Activated T-helper 1 cell treated with anti-CD3 and anti-CD28 coated beads, Interleukin-12 subunit alpha, Interleukin-12 subunit beta, Interleukin-2, Interleukin-4 antibody, amounts not matched to agents 30 ng/mL and 10 ng/mL and 1 ng/mL, durations not matched to agents 14 hours and 24 hours and 36 hours (primary cell): ENCODE measurements around the gene SLCO4A1. TPM values are rescaled to one million over a fixed set of nuclear protein-coding genes. Genes with fewer than 3 reads are reported as not detected.
A peak's percentile ranks its signal among the peaks of the same experiment; 100 is the strongest.
"Not testable (repeated sequence)": the region's sequence is repeated elsewhere in the genome, so short reads cannot be mapped to it uniquely, and the experiment has no call there.

ENCODE experiments used
- DNase-seq: peaks from one replicate; pipeline ENCODE4 v3.0.0; 2021; ENCODE audit warnings: low spot score
- H3K27ac Mint-ChIP-seq: one replicate; pipeline ENCODE4 v1.8.0; 2021; ENCODE audit warnings: mild to moderate bottlenecking, mixed read lengths
- H3K27me3 Mint-ChIP-seq: one replicate; pipeline ENCODE4 v1.8.0; 2022; ENCODE audit warnings: mild to moderate bottlenecking, moderate library complexity, mixed read lengths; ENCODE audit not compliant: insufficient read depth
- H3K36me3 Mint-ChIP-seq: one replicate; pipeline ENCODE4 v1.8.0; 2021; ENCODE audit warnings: low read depth, mixed read lengths
- H3K4me1 Mint-ChIP-seq: one replicate; pipeline ENCODE4 v1.8.0; 2021; ENCODE audit warnings: low read depth, mixed read lengths
- H3K4me3 Mint-ChIP-seq: one replicate; pipeline ENCODE4 v1.8.0; 2021; ENCODE audit warnings: mild to moderate bottlenecking, moderate library complexity, mixed read lengths
- H3K9me3 Mint-ChIP-seq: one replicate; pipeline ENCODE4 v1.8.0; 2021; ENCODE audit warnings: mixed read lengths
- intact Hi-C: fragments of 100-400 bp; cut with micrococcal nuclease; formaldehyde crosslinking; loops from one replicate; pipeline ENCODE4 v1.15.1; 2024
- total RNA-seq: library from RNA; stranded (reverse); gene quantifications from 2 replicates; pipeline ENCODE4 v1.2.3, GENCODE V29; 2022

SLCO4A1 gene
- total RNA-seq, 1 donor from 2014 or later, result 47.6 TPM

GRCh38 chr20:62621251-62622110, 20.8 kb upstream of the SLCO4A1 start:
- Mint-ChIP-seq H3K36me3 (no peaks in the 10 kb centered on the region), H3K27me3 (no peaks in the 10 kb centered on the region), H3K4me3 (no peak overlapping the region), H3K27ac (peak overlapping the region; percentile 73), H3K4me1 (peaks cover 40% of the 10 kb centered on the region), H3K9me3 (no peaks in the 10 kb centered on the region)
- intact Hi-C loops, result loop anchor here (5.0 kb wide), 1 partner anchor 474 kb away; no protein-coding TSS in a partner anchor
- no peak for DNase-seq

GRCh38 chr20:62622178-62622876, 20.0 kb upstream of the SLCO4A1 start:
- peaks cover 33% of the 10 kb centered on the region for H3K4me1 Mint-ChIP-seq
- intact Hi-C loops, result loop anchor here (5.0 kb wide), 1 partner anchor 475 kb away; no protein-coding TSS in a partner anchor
- H3K9me3 Mint-ChIP-seq, result no peaks in the 10 kb centered on the region
- no peaks in the 10 kb centered on the region for H3K27me3 Mint-ChIP-seq
- DNase-seq, result no peak
- H3K4me3 Mint-ChIP-seq, result no peak overlapping the region
- H3K36me3 Mint-ChIP-seq, result no peaks in the 10 kb centered on the region
- H3K27ac Mint-ChIP-seq, result peak overlapping the region; percentile 96

DNA sequence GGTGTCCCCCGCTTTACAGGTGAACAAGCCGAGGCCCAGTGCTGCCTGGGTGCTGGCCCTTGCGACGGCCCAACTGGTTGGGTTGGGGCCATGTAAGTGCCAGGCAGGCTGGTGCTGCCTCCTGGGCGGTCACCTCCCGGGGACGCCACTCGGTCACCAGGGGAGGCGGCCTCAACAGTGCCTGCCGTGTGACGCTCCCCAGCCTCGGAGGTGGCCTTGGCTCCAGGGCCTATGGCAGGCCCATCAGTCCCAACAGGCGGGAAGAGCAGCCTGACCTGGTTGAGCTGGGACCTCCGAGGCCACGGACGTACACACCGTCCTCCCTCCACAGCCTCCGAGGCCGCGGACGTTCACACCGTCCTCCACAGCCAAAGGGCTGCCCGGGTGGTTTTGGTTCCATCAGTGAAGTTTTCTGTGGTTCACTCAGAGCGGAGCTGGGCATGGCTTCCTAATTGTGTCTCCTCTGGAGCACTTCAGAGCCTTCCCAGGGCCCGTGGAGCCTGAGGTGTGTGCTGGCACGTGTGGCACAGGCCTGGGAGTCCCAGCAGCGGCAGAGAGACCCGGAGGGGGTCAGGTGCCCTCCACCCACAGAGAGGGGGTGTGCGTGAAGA, 19.3 kb upstream of the SLCO4A1 start:
- peak overlapping the region; percentile 80 for H3K4me3 Mint-ChIP-seq
- H3K36me3 Mint-ChIP-seq, result no peaks in the 10 kb centered on the region
- no peaks in the 10 kb centered on the region for H3K27me3 Mint-ChIP-seq
- no peak for DNase-seq
- peaks cover 26% of the 10 kb centered on the region for H3K4me1 Mint-ChIP-seq
- H3K9me3 Mint-ChIP-seq, result no peaks in the 10 kb centered on the region
- peak overlapping the region; percentile 96 for H3K27ac Mint-ChIP-seq
- intact Hi-C loops, result loop anchor here (1.0 to 5.0 kb wide), 3 partner anchors 20 to 476 kb away; no protein-coding TSS in a partner anchor

- Mint-ChIP-seq H3K9me3 (no peaks in the 10 kb centered on the region), H3K4me1 (peaks cover 25% of the 10 kb centered on the region), H3K27me3 (no peaks in the 10 kb centered on the region), H3K36me3 (no peaks in the 10 kb centered on the region), H3K4me3 (peak overlapping the region; percentile 80), H3K27ac (peak overlapping the region; percentile 96)
- intact Hi-C loops, result loop anchor here (1.0 to 5.0 kb wide), 4 partner anchors 19 to 476 kb away; partner anchors contain the start of gene SLCO4A1
- DNase-seq, result peak; percentile 81
These were observed 18.6 kb upstream of the SLCO4A1 start for GRCh38 chr20:62623488-62624324.

GRCh38 chr20:62624325-62624690, 18.0 kb upstream of the SLCO4A1 start:
- H3K4me3 Mint-ChIP-seq, result peak overlapping the region; percentile 80
- no peaks in the 10 kb centered on the region for H3K27me3 Mint-ChIP-seq
- no peaks in the 10 kb centered on the region for H3K9me3 Mint-ChIP-seq
- no peak overlapping the region for H3K27ac Mint-ChIP-seq
- intact Hi-C loops, result loop anchor here (1.0 to 5.0 kb wide), 2 partner anchors 18 to 477 kb away; partner anchors contain the start of gene SLCO4A1
- DNase-seq, result no peak
- H3K36me3 Mint-ChIP-seq, result no peaks in the 10 kb centered on the region
- H3K4me1 Mint-ChIP-seq, result peaks cover 21% of the 10 kb centered on the region

GRCh38 chr20:62624719-62625453, 17.4 kb upstream of the SLCO4A1 start:
- intact Hi-C loops, result loop anchor here (1.0 to 5.0 kb wide), 2 partner anchors 17 to 478 kb away; partner anchors contain the start of gene SLCO4A1
- Mint-ChIP-seq H3K4me3 (no peak overlapping the region), H3K36me3 (no peaks in the 10 kb centered on the region), H3K4me1 (peaks cover 20% of the 10 kb centered on the region), H3K9me3 (no peaks in the 10 kb centered on the region), H3K27me3 (no peaks in the 10 kb centered on the region), H3K27ac (no peak overlapping the region)
- no peak for DNase-seq

DNA sequence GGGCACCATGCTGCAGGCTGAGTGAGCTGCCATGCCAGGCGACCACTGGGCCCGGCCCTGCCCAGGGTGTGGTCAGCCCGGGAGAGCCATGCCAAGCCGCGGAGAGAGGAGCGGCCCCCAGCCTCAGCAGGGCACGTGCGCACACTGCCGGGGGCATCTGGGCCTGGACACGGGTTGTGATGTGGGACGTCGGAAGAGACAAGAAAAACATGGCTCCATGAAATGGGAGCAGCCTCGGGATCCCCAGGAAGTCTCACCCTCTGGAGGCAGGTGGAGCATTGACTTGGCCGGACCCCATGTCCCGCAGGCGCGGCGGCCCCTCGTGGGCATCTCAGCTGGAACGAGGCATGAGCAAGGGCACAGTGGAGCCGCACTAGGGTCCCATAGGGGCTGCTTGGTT, 16.8 kb upstream of the SLCO4A1 start:
- H3K27me3 Mint-ChIP-seq, result no peaks in the 10 kb centered on the region
- H3K4me1 Mint-ChIP-seq, result peaks cover 20% of the 10 kb centered on the region
- no peak overlapping the region for H3K27ac Mint-ChIP-seq
- intact Hi-C loops, result no loop called here
- H3K4me3 Mint-ChIP-seq, result no peak overlapping the region
- no peak for DNase-seq
- no peaks in the 10 kb centered on the region for H3K9me3 Mint-ChIP-seq
- no peaks in the 10 kb centered on the region for H3K36me3 Mint-ChIP-seq

GRCh38 chr20:62625921-62626547, 16.3 kb upstream of the SLCO4A1 start:
- H3K9me3 Mint-ChIP-seq, result no peaks in the 10 kb centered on the region
- no peaks in the 10 kb centered on the region for H3K27me3 Mint-ChIP-seq
- intact Hi-C loops, result no loop called here
- H3K27ac Mint-ChIP-seq, result no peak overlapping the region
- no peaks in the 10 kb centered on the region for H3K36me3 Mint-ChIP-seq
- no peak overlapping the region for H3K4me3 Mint-ChIP-seq
- DNase-seq, result no peak
- peaks cover 20% of the 10 kb centered on the region for H3K4me1 Mint-ChIP-seq

DNA sequence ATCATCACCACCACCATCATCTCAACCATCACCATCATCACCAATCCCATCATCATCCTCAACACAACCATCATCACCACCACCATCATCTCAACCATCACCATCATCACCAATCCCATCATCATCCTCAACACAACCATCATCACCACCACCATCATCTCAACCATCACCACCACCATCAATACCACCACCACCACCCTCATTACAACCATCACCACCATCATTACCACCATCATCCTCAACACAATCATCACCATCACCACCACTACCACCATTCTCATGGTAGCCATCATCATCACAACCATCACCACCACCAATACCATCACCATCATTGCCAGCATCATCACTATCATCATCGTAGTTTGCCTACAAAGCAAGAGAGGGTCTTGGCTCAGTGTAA, 14.9 kb upstream of the SLCO4A1 start:
- H3K27me3 Mint-ChIP-seq, H3K27ac Mint-ChIP-seq, H3K9me3 Mint-ChIP-seq, H3K4me3 Mint-ChIP-seq, intact Hi-C loops, DNase-seq, H3K36me3 Mint-ChIP-seq: not testable (repeated sequence)
- peaks cover 21% of the 10 kb centered on the region for H3K4me1 Mint-ChIP-seq

DNA sequence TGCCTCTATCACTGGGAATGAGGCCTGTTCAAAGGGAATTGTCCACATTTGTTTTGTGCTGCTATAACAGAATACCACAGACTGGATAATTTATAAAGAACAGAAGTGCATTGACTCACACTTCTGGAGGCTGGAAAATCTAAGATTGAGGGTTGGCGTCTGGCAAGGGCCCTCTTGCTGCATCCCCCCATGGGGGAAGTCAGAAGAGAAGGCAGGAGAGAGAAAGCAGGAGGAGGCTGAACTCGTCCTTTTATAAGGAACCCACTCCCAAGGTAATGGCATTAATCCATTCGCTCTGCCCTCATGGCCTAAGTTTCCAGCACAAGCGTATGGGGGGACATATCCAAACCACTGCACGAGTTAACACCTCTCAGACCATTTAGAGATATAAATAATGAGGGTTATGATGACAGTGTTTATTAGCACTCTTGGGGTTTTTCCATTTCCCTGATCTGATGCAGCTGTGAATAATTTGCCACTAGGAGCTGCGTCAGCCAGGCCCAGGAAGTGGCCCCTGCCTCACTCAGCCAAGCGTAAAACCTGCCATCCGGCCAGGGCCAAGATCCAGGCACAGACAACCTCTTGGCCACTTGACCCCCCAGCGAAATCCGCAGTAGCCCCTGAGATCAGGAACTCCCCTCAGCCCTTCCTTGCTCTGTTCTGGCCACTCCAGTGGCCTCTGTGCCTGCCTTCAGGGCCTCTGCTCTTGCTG, 14.2 kb upstream of the SLCO4A1 start:
- Mint-ChIP-seq H3K27me3 (peaks cover 8% of the 10 kb centered on the region), H3K9me3 (no peaks in the 10 kb centered on the region), H3K27ac (no peak overlapping the region), H3K4me1 (peaks cover 25% of the 10 kb centered on the region), H3K4me3 (no peak overlapping the region), H3K36me3 (no peaks in the 10 kb centered on the region)
- intact Hi-C loops, result no loop called here
- DNase-seq, result no peak

DNA sequence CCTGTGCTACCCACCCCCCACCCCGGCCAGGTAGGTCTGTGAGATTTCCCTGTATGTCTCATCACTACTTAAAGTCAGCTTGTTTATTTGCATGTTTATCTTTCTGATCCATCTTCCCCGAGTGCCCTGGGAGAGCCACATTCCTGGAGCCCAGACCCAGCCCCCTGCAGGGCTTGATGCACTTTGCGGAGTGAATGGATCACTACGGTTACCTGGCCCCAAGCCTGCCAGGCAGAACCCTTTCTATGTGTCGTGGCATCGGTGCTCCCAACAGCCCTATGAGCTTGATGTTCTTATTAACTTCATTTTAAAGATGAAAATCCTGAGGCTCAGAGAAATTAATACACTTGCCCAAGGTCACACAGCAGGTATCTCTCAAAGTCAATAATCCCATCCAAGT, 13.6 kb upstream of the SLCO4A1 start:
- DNase-seq, result no peak
- Mint-ChIP-seq H3K9me3 (no peaks in the 10 kb centered on the region), H3K36me3 (no peaks in the 10 kb centered on the region), H3K4me1 (peaks cover 19% of the 10 kb centered on the region), H3K4me3 (no peak overlapping the region), H3K27ac (no peak overlapping the region), H3K27me3 (peaks cover 11% of the 10 kb centered on the region)
- intact Hi-C loops, result no loop called here
